Neuronal stem cell (in vitro differentiated cells): ENCODE data around the gene STEAP3.

Experiments
- DNase-seq: peaks from one replicate; pipeline ENCODE4 v3.0.0-alpha.2; 2013; ENCODE audit warnings: low spot score
- H2AFZ ChIP-seq: one replicate; pipeline ENCODE4 v1.6.1; 2013; ENCODE audit warnings: mild to moderate bottlenecking, low read length, inconsistent platforms
- H2AK5ac ChIP-seq: 2 replicates; pipeline ENCODE4 v1.6.1; 2013; ENCODE audit warnings: low read depth, mild to moderate bottlenecking, inconsistent platforms, low read length, moderate library complexity, mixed read lengths
- H2BK120ac ChIP-seq: 2 replicates; pipeline ENCODE4 v1.6.1; 2013; ENCODE audit warnings: low read depth, mild to moderate bottlenecking, inconsistent platforms, low read length, moderate library complexity, mixed read lengths
- H2BK12ac ChIP-seq: one replicate; pipeline ENCODE4 v1.6.1; 2013; ENCODE audit warnings: low read length, inconsistent platforms
- H2BK15ac ChIP-seq: 2 replicates; pipeline ENCODE4 v1.6.1; 2013; ENCODE audit warnings: mild to moderate bottlenecking, low read length, inconsistent platforms, mixed read lengths
- H2BK5ac ChIP-seq: one replicate; pipeline ENCODE4 v1.6.1; 2013; ENCODE audit warnings: inconsistent platforms, mild to moderate bottlenecking, low read length, moderate library complexity
- H3K14ac ChIP-seq: one replicate; pipeline ENCODE4 v1.6.1; 2013; ENCODE audit warnings: low read length, inconsistent platforms
- H3K18ac ChIP-seq: 2 replicates; pipeline ENCODE4 v1.6.1; 2013; ENCODE audit warnings: low read length, inconsistent platforms
- H3K23ac ChIP-seq: 2 replicates; pipeline ENCODE4 v1.6.1; 2013; ENCODE audit warnings: low read depth, mild to moderate bottlenecking, mixed read lengths, low read length, inconsistent platforms; ENCODE audit not compliant: poor library complexity
- H3K27ac ChIP-seq: replicated peaks from 3 replicates; pipeline ENCODE4 v1.5.1; 2013; ENCODE audit warnings: low read length, inconsistent platforms
- H3K27me3 ChIP-seq, 3 experiments: 2 replicates each; pipeline ENCODE4 v1.6.1; 2013; ENCODE audit warnings: low read length in 3 of 3, mild to moderate bottlenecking in 2 of 3, inconsistent platforms in 1 of 3, low read depth in 1 of 3, mixed read lengths in 1 of 3, moderate library complexity in 1 of 3; ENCODE audit not compliant: control insufficient read depth in 3 of 3, insufficient read depth in 3 of 3
- H3K36me3 ChIP-seq, 2 donors: replicated peaks in 1 of 2; 2 replicates each; pipeline ENCODE4 v1.6.1; 2013; ENCODE audit warnings: low read length in 2 of 2; ENCODE audit not compliant: control insufficient read depth in 2 of 2, insufficient read depth in 2 of 2
- H3K4ac ChIP-seq: 2 replicates; pipeline ENCODE4 v1.6.1; 2013; ENCODE audit warnings: inconsistent platforms, mild to moderate bottlenecking, low read length, moderate library complexity
- H3K4me1 ChIP-seq, 2 donors: 1 replicate in 1 of 2; 2 replicates in 1 of 2; pipeline ENCODE4 v1.6.1; 2013; ENCODE audit warnings: low read length in 2 of 2, low read depth in 1 of 2; ENCODE audit not compliant: control insufficient read depth in 2 of 2, insufficient read depth in 1 of 2
- H3K4me2 ChIP-seq: one replicate; pipeline ENCODE4 v1.6.1; 2013; ENCODE audit warnings: mild to moderate bottlenecking, low read length, inconsistent platforms; ENCODE audit not compliant: insufficient read depth, poor library complexity, severe bottlenecking
- H3K4me3 ChIP-seq, 2 donors: 2 replicates each; pipeline ENCODE4 v1.5.1; 2013; ENCODE audit warnings: low read length in 2 of 2, mild to moderate bottlenecking in 2 of 2, inconsistent platforms in 1 of 2, moderate library complexity in 1 of 2
- H3K79me1 ChIP-seq: one replicate; pipeline ENCODE4 v1.6.1; 2013; ENCODE audit warnings: low read depth, mild to moderate bottlenecking, inconsistent platforms, low read length, moderate library complexity
- H3K9ac ChIP-seq: one replicate; pipeline ENCODE4 v1.6.1; 2013; ENCODE audit warnings: mild to moderate bottlenecking, low read depth, low read length, inconsistent platforms; ENCODE audit not compliant: poor library complexity
- H3K9me3 ChIP-seq, 2 donors: replicated peaks in 1 of 2; 2 replicates each; pipeline versions ENCODE3 to v1.6.1; 2013; ENCODE audit warnings: low read length in 2 of 2, mild to moderate bottlenecking in 2 of 2, inconsistent platforms in 1 of 2, low read depth in 1 of 2, mixed read lengths in 1 of 2, moderate library complexity in 1 of 2; ENCODE audit not compliant: control insufficient read depth in 2 of 2, insufficient read depth in 1 of 2
- H4K8ac ChIP-seq: one replicate; pipeline ENCODE4 v1.6.1; 2013; ENCODE audit warnings: low read depth, mild to moderate bottlenecking, inconsistent platforms, low read length, moderate library complexity
- H4K91ac ChIP-seq: one replicate; pipeline ENCODE4 v1.6.1; 2013; ENCODE audit warnings: low read length, low read depth, mild to moderate bottlenecking, inconsistent platforms; ENCODE audit not compliant: poor library complexity
- WGBS, 2 donors: extraction: QIAGEN DNeasy Blood & Tissue Kit; methylation state at CpG; one replicate each; pipeline ENCODE4 v1.1.7; 2013; ENCODE audit warnings: missing lambda C conversion rate in 2 of 2, mixed read lengths in 1 of 2; ENCODE audit not compliant: insufficient read length in 2 of 2, insufficient replicate concordance in 1 of 2; ENCODE audit errors: extremely low coverage in 2 of 2; 5-methylcytosine and 5-hydroxymethylcytosine counted together

The STEAP3 gene

GRCh38 chr2:119198240-119198840 lies 25.3 kb upstream of the STEAP3 start:
- H3K9me3 ChIP-seq = no peaks in the 10 kb centered on the region
- H2BK15ac ChIP-seq = no peak overlapping the region
- H3K27ac ChIP-seq = no peak overlapping the region
- no peaks in the 10 kb centered on the region for H3K79me1 ChIP-seq
- no peak overlapping the region for H3K4me2 ChIP-seq
- no peak overlapping the region for H4K91ac ChIP-seq
- H3K9ac ChIP-seq = no peak overlapping the region
- H3K18ac ChIP-seq = peak overlapping the region; percentile 69
- H4K8ac ChIP-seq = no peak overlapping the region
- H3K23ac ChIP-seq = no peak overlapping the region
- no peak overlapping the region for H2BK12ac ChIP-seq
- WGBS, 2 donors = no CpG with 5 or more reads among the region's 7 CpGs
- no peak overlapping the region for H3K4ac ChIP-seq
- H3K27me3 ChIP-seq = peaks cover 0 to 12% (median 3%) of the 10 kb centered on the region in 3 experiments
- no peak overlapping the region for H2BK5ac ChIP-seq
- H2BK120ac ChIP-seq = no peak overlapping the region
- no peak overlapping the region for H3K14ac ChIP-seq
- H2AFZ ChIP-seq = no peak overlapping the region
- H3K4me3 ChIP-seq = no peak overlapping the region
- H2AK5ac ChIP-seq = no peak overlapping the region
- H3K36me3 ChIP-seq = no peaks in the 10 kb centered on the region
- peaks cover 0 to 3% of the 10 kb centered on the region in 2 donors for H3K4me1 ChIP-seq
- DNase-seq = no peak

DNA sequence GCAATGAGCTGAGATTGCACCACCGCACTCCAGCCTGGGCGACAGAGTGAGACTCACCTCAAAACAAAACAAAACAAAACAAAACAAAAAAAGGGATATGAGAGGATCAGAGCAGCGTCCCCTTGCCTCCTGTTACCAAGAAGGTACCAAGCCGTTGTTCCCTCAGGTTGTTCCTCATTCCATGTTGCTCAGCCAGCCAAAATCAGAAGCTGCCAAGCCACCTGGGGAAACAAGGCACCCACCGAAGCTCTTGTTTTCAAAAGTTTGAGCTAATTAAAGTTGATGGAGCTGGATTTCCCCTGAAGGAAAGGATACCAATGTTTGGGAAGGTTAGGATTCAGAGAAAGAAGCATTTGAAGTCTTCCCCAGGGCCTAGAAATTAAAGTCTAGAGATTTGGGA lies 21.8 kb upstream of the STEAP3 start:
- DNase-seq = no peak
- Histone ChIP-seq H2AK5ac (no peak overlapping the region), H3K14ac (no peak overlapping the region), H3K79me1 (no peaks in the 10 kb centered on the region), H2AFZ (no peak overlapping the region), H3K36me3 (no peaks in the 10 kb centered on the region), H2BK15ac (no peak overlapping the region), H2BK12ac (no peak overlapping the region), H3K23ac (no peak overlapping the region), H3K18ac (no peak overlapping the region), H4K8ac (no peak overlapping the region), H3K4ac (no peak overlapping the region), H3K9ac (no peak overlapping the region), H2BK5ac (no peak overlapping the region), H3K9me3 (no peaks in the 10 kb centered on the region), H2BK120ac (no peak overlapping the region), H3K27me3 (peaks cover 0 to 12% (median 0%) of the 10 kb centered on the region in 3 experiments), H3K4me3 (no peak overlapping the region), H3K4me1 (no peaks in the 10 kb centered on the region), H3K27ac (no peak overlapping the region), H3K4me2 (no peak overlapping the region), H4K91ac (no peak overlapping the region)
- no CpG with 5 or more reads among the region's 5 CpGs for WGBS, 2 donors

DNA sequence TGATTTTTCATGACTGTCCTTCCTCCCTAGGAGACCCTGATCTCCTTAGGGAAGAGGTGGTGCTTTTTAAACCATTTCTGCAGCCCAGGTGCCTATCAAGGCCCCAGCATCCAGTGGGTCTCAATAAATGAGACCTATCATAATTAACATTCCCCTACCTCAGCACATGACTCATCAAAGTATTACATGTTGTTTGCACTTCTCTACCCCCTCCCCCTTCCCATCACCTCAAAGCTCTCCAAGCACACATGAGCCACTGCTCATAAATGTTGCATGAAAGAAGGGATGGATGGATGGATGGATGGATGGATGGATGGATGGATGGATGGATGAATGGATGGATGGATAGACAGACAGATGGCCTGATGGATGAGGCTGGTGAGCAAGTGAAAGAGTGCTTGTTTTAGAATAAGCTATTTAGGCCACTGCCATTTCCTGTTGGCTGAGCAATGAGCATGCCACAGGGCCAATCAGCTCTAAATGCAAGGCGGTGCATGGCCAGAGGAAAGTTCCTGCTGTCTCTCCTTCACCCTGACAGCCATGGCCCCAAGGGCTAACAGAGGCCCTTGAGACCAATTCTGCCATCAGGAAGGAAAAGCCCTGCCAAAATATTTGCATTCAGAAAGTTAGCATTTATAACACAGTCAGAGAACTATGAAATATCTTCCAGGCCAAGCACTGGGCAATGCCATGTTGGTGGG lies 20.9 kb upstream of the STEAP3 start:
- no CpG with 5 or more reads among the region's 1 CpG for WGBS, 2 donors
- H2BK5ac ChIP-seq = no peak overlapping the region

DNA sequence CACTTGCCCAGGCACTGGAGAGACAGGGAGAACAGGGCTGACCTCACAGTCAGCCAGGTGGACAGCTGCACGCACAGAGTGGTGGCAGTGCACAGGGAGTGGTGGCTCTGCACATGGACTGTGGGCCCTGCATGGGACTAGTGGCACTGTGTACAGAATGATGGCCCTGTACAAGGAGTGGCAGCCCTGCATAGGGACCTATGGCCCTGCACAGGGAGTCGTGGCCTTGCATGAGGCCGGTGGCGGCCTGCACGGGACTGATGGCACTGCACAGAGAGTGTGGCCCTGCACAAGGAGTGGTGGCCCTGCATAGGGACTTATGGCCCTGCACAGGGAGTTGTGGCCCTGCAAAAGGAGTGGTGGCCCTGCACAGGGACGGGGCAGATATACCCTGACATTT lies 19.1 kb upstream of the STEAP3 start:
- WGBS, 2 donors = no CpG with 5 or more reads among the region's 6 CpGs
- no peaks in the 10 kb centered on the region for H3K79me1 ChIP-seq
- H3K4me1 ChIP-seq = no peaks in the 10 kb centered on the region
- H2BK120ac ChIP-seq = no peak overlapping the region
- H2AFZ ChIP-seq = no peak overlapping the region
- no peak overlapping the region for H2BK5ac ChIP-seq
- no peak overlapping the region for H3K4me3 ChIP-seq
- H2BK12ac ChIP-seq = no peak overlapping the region
- no peak overlapping the region for H4K91ac ChIP-seq
- H2BK15ac ChIP-seq = no peak overlapping the region
- no peak overlapping the region for H3K4me2 ChIP-seq
- H3K27me3 ChIP-seq = peaks cover 0 to 20% (median 0%) of the 10 kb centered on the region in 3 experiments
- H3K27ac ChIP-seq = no peak overlapping the region
- H3K9me3 ChIP-seq = no peaks in the 10 kb centered on the region
- no peak overlapping the region for H3K9ac ChIP-seq
- no peak overlapping the region for H3K18ac ChIP-seq
- H3K14ac ChIP-seq = no peak overlapping the region
- no peak overlapping the region for H4K8ac ChIP-seq
- H2AK5ac ChIP-seq = no peak overlapping the region
- H3K23ac ChIP-seq = no peak overlapping the region
- no peaks in the 10 kb centered on the region for H3K36me3 ChIP-seq
- no peak for DNase-seq
- H3K4ac ChIP-seq = no peak overlapping the region

More for the DNA sequence above, 20.9 kb upstream of the STEAP3 start:
- H4K8ac ChIP-seq = no peak overlapping the region
- no peak overlapping the region for H3K18ac ChIP-seq
- H3K36me3 ChIP-seq = no peaks in the 10 kb centered on the region
- no peak overlapping the region for H2AFZ ChIP-seq
- H3K4me3 ChIP-seq = no peak overlapping the region
- DNase-seq = no peak
- no peak overlapping the region for H2BK12ac ChIP-seq
- no peak overlapping the region for H2BK120ac ChIP-seq
- H3K4me1 ChIP-seq = no peaks in the 10 kb centered on the region
- no peak overlapping the region for H3K4ac ChIP-seq
- peaks cover 0 to 15% (median 0%) of the 10 kb centered on the region in 3 experiments for H3K27me3 ChIP-seq
- no peak overlapping the region for H3K14ac ChIP-seq
- no peak overlapping the region for H3K9ac ChIP-seq
- no peak overlapping the region for H2AK5ac ChIP-seq
- H3K27ac ChIP-seq = no peak overlapping the region
- H4K91ac ChIP-seq = no peak overlapping the region
- H3K79me1 ChIP-seq = no peaks in the 10 kb centered on the region
- H3K23ac ChIP-seq = no peak overlapping the region
- no peak overlapping the region for H2BK15ac ChIP-seq
- H3K9me3 ChIP-seq = no peaks in the 10 kb centered on the region
- no peak overlapping the region for H3K4me2 ChIP-seq
